ENCODE results near the gene MBIP. TPM values are rescaled to one million over a fixed set of nuclear protein-coding genes. Genes with fewer than 3 reads are reported as not detected.

MBIP gene
- total RNA-seq, 1 donor from 2014 or later = 22.3 TPM

DNA sequence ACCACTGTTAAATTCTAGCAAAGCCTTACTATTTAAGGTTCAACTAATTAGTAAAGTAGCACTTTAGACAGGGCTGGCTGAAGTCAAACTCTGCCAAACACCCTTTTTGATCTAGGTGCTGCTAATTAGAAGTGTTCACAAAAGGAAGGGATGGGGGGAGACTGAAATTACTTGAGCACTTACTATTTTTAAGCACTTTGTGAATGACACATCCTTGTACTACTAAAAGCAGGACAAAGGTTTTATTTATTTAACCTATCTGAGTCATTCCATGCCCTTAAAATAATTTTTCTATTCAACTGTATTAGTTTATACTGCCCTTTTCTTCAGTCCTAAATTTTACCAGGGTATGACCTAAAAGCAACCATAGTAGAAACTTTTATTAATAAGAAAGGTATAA lies 20.1 kb downstream of the MBIP start:
- TF ChIP-seq EZH2 (IDR thresholded peaks at IDR 0.05; ENCODE audit: insufficient read depth, low read length) = no peak
- TF ChIP-seq, protein P1, sequence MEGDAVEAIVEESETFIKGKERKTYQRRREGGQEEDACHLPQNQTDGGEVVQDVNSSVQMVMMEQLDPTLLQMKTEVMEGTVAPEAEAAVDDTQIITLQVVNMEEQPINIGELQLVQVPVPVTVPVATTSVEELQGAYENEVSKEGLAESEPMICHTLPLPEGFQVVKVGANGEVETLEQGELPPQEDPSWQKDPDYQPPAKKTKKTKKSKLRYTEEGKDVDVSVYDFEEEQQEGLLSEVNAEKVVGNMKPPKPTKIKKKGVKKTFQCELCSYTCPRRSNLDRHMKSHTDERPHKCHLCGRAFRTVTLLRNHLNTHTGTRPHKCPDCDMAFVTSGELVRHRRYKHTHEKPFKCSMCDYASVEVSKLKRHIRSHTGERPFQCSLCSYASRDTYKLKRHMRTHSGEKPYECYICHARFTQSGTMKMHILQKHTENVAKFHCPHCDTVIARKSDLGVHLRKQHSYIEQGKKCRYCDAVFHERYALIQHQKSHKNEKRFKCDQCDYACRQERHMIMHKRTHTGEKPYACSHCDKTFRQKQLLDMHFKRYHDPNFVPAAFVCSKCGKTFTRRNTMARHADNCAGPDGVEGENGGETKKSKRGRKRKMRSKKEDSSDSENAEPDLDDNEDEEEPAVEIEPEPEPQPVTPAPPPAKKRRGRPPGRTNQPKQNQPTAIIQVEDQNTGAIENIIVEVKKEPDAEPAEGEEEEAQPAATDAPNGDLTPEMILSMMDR (IDR thresholded peaks at IDR 0.05; ENCODE audit: insufficient read depth, low read depth, low read length) = no peak
- Histone ChIP-seq H3K27me3 (ENCODE audit: insufficient read depth, low read length) (no peaks in the 10 kb centered on the region), H3K9ac (ENCODE audit: low read length) (no peak overlapping the region), H3K4me1 (ENCODE audit: insufficient read depth, low read length) (no peaks in the 10 kb centered on the region), H3K9me3 (ENCODE audit: insufficient read depth, low read depth, low read length) (no peaks in the 10 kb centered on the region), H3K36me3 (ENCODE audit: insufficient read depth, low read length) (peaks cover 30% of the 10 kb centered on the region), H3K79me2 (ENCODE audit: insufficient read depth, low read length) (no peaks in the 10 kb centered on the region), H3K27ac (ENCODE audit: low read depth, low read length) (no peak overlapping the region), H2AFZ (ENCODE audit: low read depth, low read length) (no peak overlapping the region), H4K20me1 (ENCODE audit: insufficient read depth, low read length) (peaks cover 3% of the 10 kb centered on the region), H3K4me2 (ENCODE audit: low read length) (peak overlapping the region; percentile 21), H3K4me3 (ENCODE audit: insufficient read depth, low read depth, low read length) (no peak overlapping the region)
- peaks cover 2% of the 10 kb centered on the region for H3K9me3 Mint-ChIP-seq (ENCODE audit: unreplicated experiment)
- DNase-seq (ENCODE audit: low read depth) (peak; percentile 10), FAIRE-seq (no peak)
- H3K4me3 Mint-ChIP-seq (ENCODE audit: unreplicated experiment) = no peak overlapping the region
- H3K36me3 Mint-ChIP-seq (ENCODE audit: low read depth, unreplicated experiment) = peaks cover 19% of the 10 kb centered on the region
- H3K27me3 Mint-ChIP-seq (ENCODE audit: low read depth, unreplicated experiment) = no peaks in the 10 kb centered on the region
- H3K4me1 Mint-ChIP-seq (ENCODE audit: low read depth, unreplicated experiment) = peaks cover 13% of the 10 kb centered on the region
- H3K27ac Mint-ChIP-seq (ENCODE audit: unreplicated experiment) = no peak overlapping the region

DNA sequence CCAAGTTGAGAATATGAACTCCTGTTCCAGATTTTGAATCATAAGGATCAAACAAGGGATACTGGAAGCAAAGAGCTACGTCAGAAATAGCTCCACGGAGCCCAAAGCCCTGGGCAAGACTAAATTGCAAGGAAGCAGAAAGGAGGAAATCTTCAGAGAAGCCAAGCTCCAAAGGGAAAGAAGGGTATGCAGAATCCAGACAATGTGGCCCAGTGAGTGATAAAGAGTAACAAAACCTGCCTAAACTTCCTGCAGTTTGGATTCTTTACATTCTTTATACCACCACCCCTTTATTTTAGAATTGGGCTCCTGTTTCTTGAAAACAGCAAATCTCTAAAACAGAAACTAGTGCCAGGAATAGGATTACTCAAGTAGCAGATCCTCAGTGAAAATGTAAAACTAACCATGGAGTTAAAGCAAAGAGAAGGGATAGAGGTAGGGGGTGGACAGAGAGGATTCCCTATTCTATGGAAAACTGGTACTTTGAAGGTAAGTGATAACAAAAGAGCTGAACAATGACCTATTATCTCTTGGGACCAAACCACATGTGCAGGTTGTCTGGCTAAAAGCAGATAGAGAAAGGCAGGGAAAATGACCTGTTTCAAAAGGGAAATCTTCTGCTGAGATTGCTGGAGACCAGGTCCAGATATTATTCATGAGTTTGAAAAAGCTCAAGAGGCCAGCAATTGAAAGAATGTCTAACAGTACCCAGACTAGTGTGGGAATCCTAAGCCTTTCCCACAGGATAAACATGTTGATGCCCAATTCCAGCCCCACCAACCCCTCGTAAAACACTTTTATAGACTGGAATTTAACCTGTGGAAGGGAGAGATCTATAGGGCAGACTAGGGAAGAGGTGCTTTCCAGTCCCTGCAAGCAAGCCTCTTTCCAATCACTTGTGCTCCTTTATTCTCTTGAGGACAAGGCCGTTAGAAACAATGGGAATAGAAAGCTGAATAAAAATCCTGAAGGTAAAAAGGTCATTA lies 24.5 kb downstream of the MBIP start:
- peaks cover 13% of the 10 kb centered on the region for H3K4me1 Mint-ChIP-seq (ENCODE audit: low read depth, unreplicated experiment)
- H3K9me3 Mint-ChIP-seq (ENCODE audit: unreplicated experiment) = peaks cover 2% of the 10 kb centered on the region
- Histone ChIP-seq H3K36me3 (ENCODE audit: insufficient read depth, low read length) (peaks cover 20% of the 10 kb centered on the region), H3K4me1 (ENCODE audit: insufficient read depth, low read length) (no peaks in the 10 kb centered on the region), H3K79me2 (ENCODE audit: insufficient read depth, low read length) (no peaks in the 10 kb centered on the region), H3K27ac (ENCODE audit: low read depth, low read length) (no peak overlapping the region), H3K9ac (ENCODE audit: low read length) (no peak overlapping the region), H3K27me3 (ENCODE audit: insufficient read depth, low read length) (no peaks in the 10 kb centered on the region), H2AFZ (ENCODE audit: low read depth, low read length) (no peak overlapping the region), H4K20me1 (ENCODE audit: insufficient read depth, low read length) (no peaks in the 10 kb centered on the region), H3K4me3 (ENCODE audit: insufficient read depth, low read depth, low read length) (no peak overlapping the region), H3K4me2 (ENCODE audit: low read length) (no peak overlapping the region), H3K9me3 (ENCODE audit: insufficient read depth, low read depth, low read length) (no peaks in the 10 kb centered on the region)
- TF ChIP-seq, protein P1 (IDR thresholded peaks at IDR 0.05; ENCODE audit: insufficient read depth, low read depth, low read length) = no peak
- TF ChIP-seq EZH2 (IDR thresholded peaks at IDR 0.05; ENCODE audit: insufficient read depth, low read length) = no peak
- no peak overlapping the region for H3K27ac Mint-ChIP-seq (ENCODE audit: unreplicated experiment)
- DNase-seq (ENCODE audit: low read depth) (no peak), FAIRE-seq (no peak)
- H3K36me3 Mint-ChIP-seq (ENCODE audit: low read depth, unreplicated experiment) = peaks cover 19% of the 10 kb centered on the region
- H3K27me3 Mint-ChIP-seq (ENCODE audit: low read depth, unreplicated experiment) = no peaks in the 10 kb centered on the region
- no peak overlapping the region for H3K4me3 Mint-ChIP-seq (ENCODE audit: unreplicated experiment)

DNA sequence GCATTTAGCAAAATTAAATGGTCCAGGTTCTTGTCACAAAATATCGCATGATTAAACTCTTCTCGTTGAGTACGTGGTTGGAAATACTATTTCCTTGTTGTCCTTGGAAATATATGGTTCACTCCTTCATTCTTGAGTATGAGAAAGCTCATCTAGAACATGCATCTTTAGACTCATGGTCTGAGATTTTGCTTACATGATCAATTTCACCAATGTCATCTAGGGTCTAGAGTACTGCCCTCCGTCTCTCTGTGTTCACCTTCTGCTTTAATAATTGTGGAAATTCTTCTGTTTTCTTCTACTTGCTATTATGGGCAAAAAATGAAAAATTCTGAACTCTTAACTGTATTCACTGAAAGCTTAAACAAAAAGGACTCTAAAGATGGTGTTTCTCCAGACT lies 25.9 kb downstream of the MBIP start:
- no peaks in the 10 kb centered on the region for H3K79me2 ChIP-seq (ENCODE audit: insufficient read depth, low read length)
- H3K9me3 ChIP-seq (ENCODE audit: insufficient read depth, low read depth, low read length) = no peaks in the 10 kb centered on the region
- H3K9me3 Mint-ChIP-seq (ENCODE audit: unreplicated experiment) = peaks cover 2% of the 10 kb centered on the region
- H3K27ac Mint-ChIP-seq (ENCODE audit: unreplicated experiment) = no peak overlapping the region
- H3K4me1 ChIP-seq (ENCODE audit: insufficient read depth, low read length) = no peaks in the 10 kb centered on the region
- no peaks in the 10 kb centered on the region for H3K27me3 Mint-ChIP-seq (ENCODE audit: low read depth, unreplicated experiment)
- no peak overlapping the region for H3K9ac ChIP-seq (ENCODE audit: low read length)
- no peaks in the 10 kb centered on the region for H4K20me1 ChIP-seq (ENCODE audit: insufficient read depth, low read length)
- peaks cover 20% of the 10 kb centered on the region for H3K36me3 ChIP-seq (ENCODE audit: insufficient read depth, low read length)
- DNase-seq (ENCODE audit: low read depth) (no peak), FAIRE-seq (no peak)
- no peaks in the 10 kb centered on the region for H3K27me3 ChIP-seq (ENCODE audit: insufficient read depth, low read length)
- H3K4me3 Mint-ChIP-seq (ENCODE audit: unreplicated experiment) = no peak overlapping the region
- H3K4me3 ChIP-seq (ENCODE audit: insufficient read depth, low read depth, low read length) = no peak overlapping the region
- no peak overlapping the region for H2AFZ ChIP-seq (ENCODE audit: low read depth, low read length)
- no peak overlapping the region for H3K27ac ChIP-seq (ENCODE audit: low read depth, low read length)
- no peak for TF ChIP-seq EZH2 (IDR thresholded peaks at IDR 0.05; ENCODE audit: insufficient read depth, low read length)
- TF ChIP-seq, protein P1 (IDR thresholded peaks at IDR 0.05; ENCODE audit: insufficient read depth, low read depth, low read length) = no peak
- H3K4me1 Mint-ChIP-seq (ENCODE audit: low read depth, unreplicated experiment) = peaks cover 11% of the 10 kb centered on the region
- no peak overlapping the region for H3K4me2 ChIP-seq (ENCODE audit: low read length)
- H3K36me3 Mint-ChIP-seq (ENCODE audit: low read depth, unreplicated experiment) = peaks cover 19% of the 10 kb centered on the region

Measured in astrocyte (in vitro differentiated cells and primary cell).